ENCODE results near the gene APBA2. TPM values are rescaled to one million over a fixed set of nuclear protein-coding genes. Genes with fewer than 3 reads are reported as not detected.
"Not testable (repeated sequence)": the region's sequence is repeated elsewhere in the genome, so short reads cannot be mapped to it uniquely, and the experiment has no call there.

Gene APBA2
- polyA plus RNA-seq, 3 donors = 0.97 to 2.9 (median 1.8) TPM

DNA sequence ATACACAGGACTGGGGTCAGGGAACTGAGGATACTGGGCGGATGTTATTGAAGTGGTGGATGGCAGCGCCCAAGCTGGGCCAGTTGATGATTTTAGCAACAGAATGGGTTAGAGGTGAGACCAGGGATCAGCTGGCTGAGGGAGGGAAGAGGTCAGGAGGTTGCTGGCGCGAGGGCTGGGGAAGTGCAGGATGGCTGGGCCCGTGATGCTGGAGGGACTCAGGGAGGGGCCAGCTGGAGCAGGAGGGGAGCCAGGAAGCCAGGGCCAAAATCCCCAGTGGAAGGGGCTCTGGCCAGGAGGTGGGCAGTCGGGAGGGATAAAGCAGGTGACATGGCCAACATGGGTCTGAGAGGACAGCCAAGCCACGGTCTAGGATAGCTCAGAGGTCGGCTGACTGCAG is 205.9 kb downstream of the APBA2 start:
- no peak overlapping the region for H3K27ac ChIP-seq (ENCODE audit: low read depth, low read length)
- 77 to 89% (median 81%) methylated on average over 8 of the region's 8 CpGs for WGBS, 3 donors

DNA sequence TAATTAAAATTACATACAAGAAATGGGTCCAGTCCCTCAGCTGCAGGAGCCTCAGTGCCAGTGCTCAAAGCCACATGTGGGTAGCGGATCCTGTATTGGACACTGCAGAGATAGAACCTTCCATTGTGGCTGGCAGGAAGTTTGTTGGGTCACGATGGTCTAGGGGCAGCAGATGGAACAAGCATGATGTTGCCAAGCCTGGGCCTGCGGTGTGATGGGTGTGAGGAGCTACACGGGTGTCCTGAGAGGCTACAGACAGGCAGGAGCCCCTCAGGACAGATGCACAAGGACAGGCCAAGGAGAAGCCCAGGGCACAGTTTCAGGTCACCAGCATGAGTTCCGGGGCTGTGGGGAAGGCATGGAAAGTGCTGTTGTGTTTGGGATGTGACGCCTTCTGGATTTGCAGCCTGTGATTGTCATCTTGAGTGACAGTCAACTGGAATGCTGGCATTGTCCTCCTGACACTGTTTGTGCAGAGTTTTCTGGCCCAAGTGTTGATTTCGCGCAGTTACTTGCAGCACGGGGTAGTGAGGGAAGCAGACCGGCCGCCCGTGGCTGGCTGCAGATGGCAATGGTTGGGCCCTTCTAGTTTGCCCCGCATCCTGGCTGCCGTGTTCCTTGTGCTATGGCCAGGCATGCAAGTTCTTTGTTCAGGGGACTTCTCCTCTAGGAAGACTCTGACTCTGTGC is 206.7 kb downstream of the APBA2 start:
- H3K27ac ChIP-seq (ENCODE audit: low read depth, low read length) = no peak overlapping the region
- WGBS, 3 donors = 92 to 94% (median 93%) methylated on average over 14 of the region's 14 CpGs

DNA sequence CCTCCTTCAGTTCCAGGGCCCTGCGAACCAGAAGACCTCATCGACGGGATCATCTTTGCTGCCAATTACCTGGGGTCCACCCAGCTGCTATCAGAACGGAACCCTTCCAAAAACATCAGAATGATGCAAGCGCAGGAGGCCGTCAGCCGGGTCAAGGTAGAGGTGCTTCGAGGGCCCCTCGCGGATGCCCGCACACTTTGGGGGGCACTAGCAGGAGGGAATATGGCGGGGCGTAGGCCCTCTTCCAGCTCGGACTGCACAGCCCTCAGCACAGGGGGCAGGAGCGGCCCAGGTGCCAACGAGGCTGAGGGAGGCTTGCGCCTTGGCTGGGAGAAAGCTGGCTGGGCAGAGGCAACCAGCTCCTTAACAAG is 207.3 kb downstream of the APBA2 start:
- no peak overlapping the region for H3K27ac ChIP-seq (ENCODE audit: low read depth, low read length)
- WGBS, 3 donors = 94 to 95% (median 94%) methylated on average over 17 of the region's 17 CpGs

DNA sequence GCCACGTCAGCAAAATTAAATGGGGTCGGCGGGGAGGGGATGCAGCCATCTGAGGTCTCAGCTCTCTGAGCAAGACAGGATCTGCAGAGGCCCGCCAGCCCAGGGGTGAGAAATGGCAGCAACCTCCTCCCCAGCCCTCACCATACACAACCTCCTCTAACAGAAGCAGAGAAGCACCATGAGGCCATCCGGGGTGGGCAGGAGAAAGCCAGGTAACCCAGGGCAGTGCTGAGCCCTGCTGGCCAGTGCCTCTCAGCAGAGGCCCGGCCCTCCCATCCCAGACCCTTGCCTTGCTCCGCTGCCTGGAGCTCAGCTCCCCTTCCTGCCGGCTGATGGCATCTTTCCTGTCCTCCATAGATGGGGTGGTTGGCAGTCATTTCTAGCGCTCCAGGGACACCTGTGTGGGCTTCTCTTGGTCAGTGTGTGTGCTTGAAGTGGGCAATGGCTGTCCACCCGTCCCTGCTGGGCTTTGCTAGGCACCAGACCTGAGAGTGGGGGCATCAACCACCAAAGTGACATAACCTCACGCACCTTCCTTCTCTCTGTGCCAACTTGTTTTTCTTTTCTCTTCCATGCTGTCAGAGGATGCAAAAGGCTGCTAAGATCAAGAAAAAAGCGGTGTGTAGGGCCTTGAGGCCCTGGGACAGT is 208.0 kb downstream of the APBA2 start:
- 87 to 90% (median 89%) methylated on average over 12 of the region's 12 CpGs for WGBS, 3 donors
- H3K27ac ChIP-seq (ENCODE audit: low read depth, low read length) = no peak overlapping the region

DNA sequence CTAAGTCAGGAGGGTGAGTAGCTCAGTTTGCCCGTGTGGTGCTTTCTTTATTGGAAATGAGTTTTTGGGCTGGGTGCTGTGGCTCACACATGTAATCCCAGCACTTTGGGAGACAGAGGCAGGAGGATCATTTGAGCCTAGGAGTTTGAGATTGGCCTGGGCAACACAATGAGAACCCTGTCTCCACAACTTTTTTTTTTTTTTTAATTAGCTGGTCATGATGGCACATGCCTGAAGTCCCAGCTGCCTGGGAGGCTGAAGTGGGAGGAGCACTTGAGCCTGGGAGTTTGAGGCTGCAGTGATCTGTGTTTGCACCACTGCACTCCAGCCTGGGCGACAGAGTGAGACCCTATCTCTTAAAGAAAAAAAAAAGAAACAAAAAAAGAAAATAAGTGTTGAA is 208.9 kb downstream of the APBA2 start:
- no peak overlapping the region for H3K27ac ChIP-seq (ENCODE audit: low read depth, low read length)
- 80 to 89% (median 86%) methylated on average over 2 of the region's 2 CpGs for WGBS, 3 donors

DNA sequence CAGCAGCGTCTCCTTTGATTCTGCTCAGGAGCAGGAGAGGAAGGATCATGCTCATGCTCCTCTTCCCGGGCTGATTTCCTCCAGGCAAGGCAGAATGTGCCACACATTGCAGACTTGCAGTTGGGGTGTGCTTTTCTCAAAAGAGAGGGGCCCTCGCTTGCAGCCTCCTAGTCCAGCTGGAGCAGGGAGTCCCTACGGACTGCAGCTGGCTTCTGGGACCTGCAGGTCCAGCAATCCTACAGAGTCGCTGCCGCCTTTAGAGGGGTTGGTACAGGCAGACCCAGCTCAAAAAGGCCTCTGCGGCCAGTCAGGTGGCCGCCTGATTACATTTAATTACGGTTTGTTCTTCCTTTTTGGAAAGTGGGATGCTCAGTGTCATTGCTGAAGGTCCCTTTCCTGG is 210.0 kb downstream of the APBA2 start:
- 93 to 96% (median 93%) methylated on average over 9 of the region's 9 CpGs for WGBS, 3 donors
- H3K27ac ChIP-seq (ENCODE audit: low read depth, low read length) = no peak overlapping the region

DNA sequence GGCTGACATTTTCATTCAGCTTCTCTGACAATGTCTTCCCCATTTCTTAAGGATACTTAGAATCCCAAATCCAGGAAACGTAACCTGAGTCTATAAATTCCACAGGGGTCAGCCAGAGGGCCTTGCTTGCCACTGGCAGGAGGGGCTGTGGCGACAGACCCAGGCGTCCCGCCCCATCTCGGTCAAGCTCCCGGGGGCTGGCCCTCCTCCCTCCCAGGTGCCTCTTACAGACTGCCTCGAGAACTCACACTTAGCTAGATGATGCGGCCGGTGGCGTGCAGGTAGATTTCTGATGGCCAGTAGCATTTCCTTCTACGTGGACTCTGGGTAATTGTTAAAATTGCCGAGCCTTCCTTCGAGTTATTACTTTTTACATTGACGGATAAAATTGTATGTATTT is 211.4 kb downstream of the APBA2 start:
- WGBS, 3 donors = 86 to 90% (median 88%) methylated on average over 14 of the region's 14 CpGs
- no peak overlapping the region for H3K27ac ChIP-seq (ENCODE audit: low read depth, low read length)

DNA sequence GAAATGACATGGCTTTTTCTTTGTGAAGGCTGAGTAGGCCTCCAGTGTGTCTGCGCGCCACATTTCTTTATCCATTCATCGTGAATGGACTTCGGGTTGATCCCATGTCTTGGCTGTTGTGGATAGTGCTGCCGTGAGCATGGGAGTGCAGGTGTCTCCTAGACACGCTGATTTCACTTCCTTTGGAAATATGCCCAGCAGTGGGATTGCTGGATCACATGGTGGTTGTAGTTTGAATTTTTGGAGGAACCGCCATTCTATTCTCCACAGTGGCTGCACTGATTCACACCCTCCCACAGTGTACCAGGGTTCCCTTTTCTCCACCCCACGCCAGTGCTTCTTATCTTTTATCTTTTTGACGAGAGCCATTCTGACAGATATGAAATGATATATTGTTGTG is 212.2 kb downstream of the APBA2 start:
- 69 to 79% (median 70%) methylated on average over 9 of the region's 9 CpGs for WGBS, 3 donors
- H3K27ac ChIP-seq (ENCODE audit: low read depth, low read length) = no peak overlapping the region

DNA sequence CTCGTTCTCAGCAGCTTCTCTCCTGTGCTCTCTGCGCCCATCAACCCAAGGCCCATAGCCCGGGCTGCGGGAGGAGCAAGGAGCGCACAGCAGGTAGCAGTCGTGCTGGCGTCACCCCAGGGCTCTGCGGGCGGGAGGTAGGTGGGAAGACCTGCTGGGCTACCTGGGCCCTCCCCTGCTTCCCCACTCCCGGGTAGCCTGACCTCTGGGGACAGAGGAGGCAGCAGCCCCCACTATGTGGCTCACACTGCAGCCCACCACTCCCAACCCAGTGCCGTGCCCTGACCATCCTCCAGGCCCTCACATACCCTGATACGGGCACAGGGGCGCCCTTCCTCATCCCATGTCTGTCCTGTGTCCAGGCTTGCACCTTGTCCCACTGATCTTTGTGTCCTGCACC is 212.9 kb downstream of the APBA2 start:
- H3K27ac ChIP-seq (ENCODE audit: low read depth, low read length) = no peak overlapping the region
- 87 to 95% (median 88%) methylated on average over 13 of the region's 13 CpGs for WGBS, 3 donors

DNA sequence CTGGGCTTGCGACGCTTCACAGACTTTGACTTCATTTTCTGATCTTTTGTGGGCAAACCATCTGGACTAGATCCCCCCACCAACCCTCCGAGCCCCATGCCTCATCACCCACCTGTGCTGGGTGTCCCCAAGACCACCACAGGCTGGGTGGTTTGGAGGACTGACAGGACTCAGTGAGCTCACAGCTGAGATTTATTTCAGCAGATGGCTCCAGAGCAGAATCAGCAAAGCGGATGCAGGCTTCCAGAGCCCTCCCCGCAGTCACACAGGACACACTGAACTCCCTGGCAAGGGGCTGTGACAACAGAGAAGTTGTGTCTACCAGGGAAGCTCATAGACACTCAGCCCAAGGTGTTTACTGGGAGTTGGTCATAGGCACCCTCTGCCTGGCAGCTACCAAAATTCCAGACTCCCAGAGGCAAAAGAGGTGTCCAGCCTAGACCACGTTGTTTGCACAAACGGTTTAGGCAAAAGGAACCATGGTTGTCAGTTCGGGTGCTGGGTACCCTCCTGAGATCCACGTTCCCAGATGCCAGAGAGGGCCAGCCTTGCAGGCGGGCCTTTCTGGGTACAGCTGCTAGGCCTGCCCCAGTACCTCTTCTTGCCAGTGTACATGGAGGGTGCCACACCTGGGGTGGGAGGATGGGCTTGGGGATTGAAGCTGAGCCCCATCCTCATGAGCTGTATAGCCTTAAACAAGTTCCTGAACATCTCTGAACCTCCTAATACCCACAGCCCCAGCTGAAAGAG is 213.5 kb downstream of the APBA2 start:
- WGBS, 3 donors = 87 to 93% (median 89%) methylated on average over 10 of the region's 10 CpGs
- H3K27ac ChIP-seq (ENCODE audit: low read depth, low read length) = no peak overlapping the region

DNA sequence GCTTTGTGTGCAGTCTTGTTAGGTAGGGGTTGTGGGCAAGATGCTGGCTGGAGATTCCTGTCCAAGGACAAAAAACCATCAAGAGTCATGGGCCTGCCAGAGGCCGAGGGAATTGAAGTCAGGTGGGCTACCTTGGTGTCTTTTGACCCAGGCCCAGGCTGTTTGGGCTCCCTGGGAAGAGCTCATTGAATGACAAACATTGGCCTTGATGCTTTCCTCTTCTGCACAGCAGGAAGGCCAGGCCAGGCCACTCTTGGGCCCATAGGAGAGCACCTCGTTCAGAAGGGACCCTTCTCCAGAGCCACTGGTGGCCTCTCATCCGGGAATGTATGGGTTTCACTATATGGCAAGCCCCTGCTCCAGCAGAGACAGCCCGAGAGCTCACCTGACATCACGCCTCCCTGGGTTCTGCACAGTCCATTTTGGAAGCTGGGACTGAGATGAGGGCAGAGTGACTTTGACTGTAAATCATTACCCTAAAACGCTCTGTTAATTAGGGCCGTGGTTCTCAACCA is 214.8 kb downstream of the APBA2 start:
- WGBS, 3 donors = 76 to 80% (median 78%) methylated on average over 7 of the region's 7 CpGs
- H3K27ac ChIP-seq (ENCODE audit: low read depth, low read length) = no peak overlapping the region

DNA sequence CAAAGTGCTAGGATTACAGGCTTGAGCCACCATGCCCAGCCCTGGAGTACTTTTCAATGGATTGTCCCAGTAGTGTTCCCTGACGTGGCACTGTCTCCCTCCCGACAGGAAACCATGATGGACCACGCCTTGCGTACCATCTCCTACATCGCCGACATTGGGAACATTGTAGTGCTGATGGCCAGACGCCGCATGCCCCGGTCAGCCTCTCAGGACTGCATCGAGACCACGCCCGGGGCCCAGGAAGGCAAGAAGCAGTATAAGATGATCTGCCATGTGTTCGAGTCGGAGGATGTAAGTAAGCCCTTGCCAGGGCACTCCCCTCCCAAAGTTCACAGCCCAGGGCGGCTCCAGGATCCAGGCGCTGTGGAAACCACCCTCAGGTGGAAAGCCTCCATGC is 215.7 kb downstream of the APBA2 start:
- WGBS, 3 donors = 93 to 96% (median 96%) methylated on average over 16 of the region's 16 CpGs
- no peak overlapping the region for H3K27ac ChIP-seq (ENCODE audit: low read depth, low read length)

DNA sequence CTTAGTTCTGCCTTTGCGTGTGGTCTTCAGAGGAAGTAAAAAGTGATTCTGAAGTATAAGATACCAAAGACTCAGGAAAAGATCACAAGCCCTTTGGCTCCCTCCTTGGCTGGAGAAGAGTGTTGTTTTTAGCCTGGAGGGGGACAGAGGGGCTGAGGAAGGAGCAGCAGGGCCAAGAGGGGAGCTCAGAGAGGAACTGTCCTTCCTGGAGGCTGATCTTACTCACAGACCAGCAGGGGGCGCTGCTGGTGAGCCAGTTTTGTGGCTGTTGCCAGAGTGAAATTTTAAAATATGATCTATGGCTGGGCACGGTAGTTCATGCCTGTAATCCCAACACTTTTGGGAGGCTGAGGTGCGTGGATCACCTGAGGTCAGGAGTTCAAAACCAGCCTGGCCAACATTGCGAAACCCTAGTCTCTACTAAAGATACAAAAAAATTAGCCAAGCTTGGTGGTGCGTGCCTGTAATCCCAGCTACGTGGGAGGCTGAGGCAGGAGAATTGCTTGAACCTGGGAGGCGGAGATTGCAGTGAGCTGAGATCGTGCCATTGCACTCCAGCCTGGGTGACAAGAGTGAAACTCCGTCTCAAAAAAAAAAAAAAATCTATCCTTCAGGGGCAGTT is 216.5 kb downstream of the APBA2 start:
- WGBS, 3 donors = 75 to 76% (median 75%) methylated on average over 10 of the region's 10 CpGs
- H3K27ac ChIP-seq (ENCODE audit: low read depth, low read length) = not testable (repeated sequence)

DNA sequence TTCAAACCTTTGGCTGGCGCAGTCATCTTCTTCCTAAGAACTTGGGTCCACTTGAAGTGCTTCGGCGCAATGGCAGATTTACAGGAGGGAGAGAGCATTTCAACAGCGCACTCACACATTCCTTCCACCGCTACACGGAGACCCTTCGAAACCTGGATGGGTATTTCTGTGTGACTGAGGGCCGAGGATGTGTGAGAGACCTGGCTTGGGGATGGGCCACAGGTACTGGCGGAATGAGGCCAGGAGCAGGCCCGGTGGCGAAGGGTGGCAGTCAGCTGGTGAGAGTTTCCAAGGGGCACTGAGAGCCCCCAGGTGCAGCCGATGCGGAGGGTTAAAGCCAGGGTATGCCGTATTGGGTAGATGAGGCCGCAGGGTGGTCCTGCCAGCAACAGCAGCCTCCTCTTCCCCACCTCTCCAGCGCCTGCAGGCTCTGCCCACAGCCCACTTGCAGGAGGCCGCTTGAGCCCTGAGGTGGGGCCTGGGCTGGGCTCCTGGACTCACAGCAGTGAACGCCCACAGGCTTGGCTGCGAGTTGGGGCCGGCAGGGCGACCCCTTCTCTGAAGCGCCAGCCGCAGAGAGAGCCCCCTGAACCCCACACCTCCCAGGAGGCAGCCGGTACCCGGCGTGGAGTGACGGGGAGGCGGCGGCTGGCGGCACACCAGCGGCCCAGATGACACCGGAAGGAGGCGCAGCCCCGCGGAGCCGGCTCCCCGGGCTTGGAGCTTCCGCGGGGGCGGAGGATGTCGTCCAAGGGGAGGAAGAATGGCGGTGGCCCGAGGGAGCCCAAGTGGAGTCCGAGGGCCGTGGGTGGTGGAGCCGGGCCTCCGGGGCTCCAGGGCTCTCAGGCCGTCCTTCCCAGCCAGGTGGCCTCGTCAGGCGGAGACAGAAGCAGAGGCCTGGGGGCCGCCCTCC is 217.4 kb downstream of the APBA2 start:
- H3K27ac ChIP-seq (ENCODE audit: low read depth, low read length) = no peak overlapping the region

DNA sequence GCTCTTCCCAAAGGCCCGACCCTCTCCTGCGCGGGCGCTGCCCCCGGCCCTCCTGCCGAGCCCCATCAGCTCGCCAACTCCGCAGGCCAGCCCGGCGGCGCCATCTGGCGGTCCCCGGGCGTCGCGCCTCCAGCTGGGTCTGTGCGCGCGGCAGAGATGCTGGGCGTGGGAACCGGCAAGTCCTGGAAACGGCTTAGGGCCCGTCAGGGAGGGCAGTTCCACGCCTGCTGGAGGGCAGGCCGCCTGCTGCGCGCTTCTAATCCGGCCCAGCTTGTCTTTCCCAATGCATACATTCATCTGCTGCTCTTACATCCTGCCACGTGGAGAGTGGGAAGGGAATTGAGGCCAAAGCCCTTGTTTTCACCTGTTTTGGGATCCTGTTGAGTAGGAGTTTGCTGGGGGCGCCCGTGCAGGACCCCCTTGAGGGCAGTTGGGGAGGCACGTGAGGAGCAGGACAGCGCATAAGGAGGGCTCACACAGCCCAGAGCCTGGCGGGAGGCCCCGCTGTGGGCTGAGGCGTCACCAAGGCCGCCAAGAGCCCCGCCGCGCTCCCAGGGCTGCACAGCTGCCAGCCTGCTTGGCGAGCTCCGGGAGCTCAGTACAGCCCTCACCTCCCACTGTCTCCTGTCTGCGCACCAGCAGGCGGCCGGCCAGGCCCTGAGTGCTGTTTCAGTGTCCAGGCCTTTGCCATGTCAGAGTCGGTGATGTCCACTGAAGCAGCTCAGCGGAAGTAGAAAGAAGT is 218.2 kb downstream of the APBA2 start:
- no peak overlapping the region for H3K27ac ChIP-seq (ENCODE audit: low read depth, low read length)
- WGBS, 3 donors = 30 to 39% (median 32%) methylated on average over 47 of the region's 47 CpGs

More for the DNA sequence above, 217.4 kb downstream of the APBA2 start:
- 38 to 74% (median 53%) methylated on average over 29 to 51 of the region's 51 CpGs for WGBS, 3 donors

DNA sequence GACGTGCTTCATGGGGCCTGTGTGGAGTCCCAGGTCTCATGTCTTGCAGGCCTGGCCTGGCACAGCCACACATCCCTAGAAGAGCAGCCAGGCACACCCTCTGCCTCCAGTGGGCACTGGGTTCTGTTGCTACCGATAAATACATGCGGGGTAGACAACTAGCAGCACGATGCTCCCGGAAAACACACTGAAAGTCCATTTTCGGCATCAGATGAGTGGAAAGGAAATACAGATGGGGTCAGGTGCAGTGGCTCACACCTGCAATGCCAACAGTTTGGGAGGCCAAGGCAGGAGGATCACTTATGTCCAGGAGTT is 218.7 kb downstream of the APBA2 start:
- 93 to 95% (median 94%) methylated on average over 6 of the region's 6 CpGs for WGBS, 3 donors
- H3K27ac ChIP-seq (ENCODE audit: low read depth, low read length) = no peak overlapping the region

DNA sequence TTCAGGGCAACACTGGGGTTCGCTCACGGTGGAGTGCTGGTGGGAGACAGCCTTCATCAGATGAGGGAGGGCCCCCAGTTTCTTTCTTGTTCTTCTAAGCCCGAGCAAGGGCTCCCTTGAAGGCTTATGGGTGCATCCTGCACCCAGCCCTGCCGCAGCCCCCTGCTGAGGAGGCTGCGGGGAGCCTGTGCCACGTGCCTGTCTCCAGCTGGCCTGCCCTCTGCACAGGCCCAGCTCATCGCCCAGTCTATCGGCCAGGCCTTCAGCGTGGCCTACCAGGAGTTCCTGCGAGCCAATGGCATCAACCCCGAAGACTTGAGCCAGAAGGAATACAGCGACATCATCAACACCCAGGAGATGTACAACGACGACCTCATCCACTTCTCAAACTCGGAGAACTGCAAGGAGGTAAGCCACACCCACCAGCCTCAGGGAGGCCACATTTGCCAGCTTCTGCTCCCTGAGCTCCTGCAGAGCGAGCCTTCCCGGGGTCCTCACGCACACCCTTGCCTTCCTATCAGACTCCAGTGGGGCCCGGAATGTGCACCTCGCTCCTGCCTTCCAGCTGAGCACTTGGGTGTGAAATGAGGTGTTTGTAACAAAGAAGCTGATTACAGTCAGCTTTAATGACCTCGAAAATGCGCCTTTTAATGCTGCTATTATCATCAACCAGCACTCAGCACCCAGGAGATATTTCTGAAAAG is 219.5 kb downstream of the APBA2 start:
- 82 to 88% (median 87%) methylated on average over 21 to 22 of the region's 22 CpGs for WGBS, 3 donors
- H3K27ac ChIP-seq (ENCODE audit: low read depth, low read length) = no peak overlapping the region
